Activated B cell treated with CpG ODN at 0.5 μM for 24 hours (primary cell): ENCODE results near the gene PAMR1. TPM values are rescaled to one million over a fixed set of nuclear protein-coding genes. Genes with fewer than 3 reads are reported as not detected.

Experiments
- ATAC-seq: fragments of 200-7000 bp; cut with Tn5 transposase; one replicate; pipeline ENCODE4 v1.10.0; 2021; ENCODE audit warnings: low read depth, mild to moderate bottlenecking, moderate library complexity
- CTCF ChIA-PET: fragments of 350-600 bp; sonication (Branson Sonifier 250); formaldehyde crosslinking; loops from one replicate; lab custom pipeline; 2021; ENCODE audit warnings: antibody characterized with exemption; lab: Charles Lee
- POLR2A ChIA-PET: fragments of 350-600 bp; sonication (Branson Sonifier 250); formaldehyde crosslinking; loops from one replicate; lab custom pipeline; 2021; ENCODE audit warnings: antibody characterized with exemption; lab: Charles Lee
- DNase-seq: peaks from one replicate; pipeline ENCODE4 v3.0.0; 2022
- H3K27ac Mint-ChIP-seq: one replicate; pipeline ENCODE4 v1.8.0; 2020; ENCODE audit warnings: mixed read lengths
- H3K27me3 Mint-ChIP-seq: one replicate; pipeline ENCODE4 v1.8.0; 2021; ENCODE audit warnings: mixed read lengths
- H3K36me3 Mint-ChIP-seq: one replicate; pipeline ENCODE4 v1.8.0; 2021; ENCODE audit warnings: low read depth, mixed read lengths
- H3K4me1 Mint-ChIP-seq: one replicate; pipeline ENCODE4 v1.8.0; 2021; ENCODE audit warnings: mixed read lengths
- H3K4me3 Mint-ChIP-seq: one replicate; pipeline ENCODE4 v1.8.0; 2020; ENCODE audit warnings: mild to moderate bottlenecking, mixed read lengths
- H3K9me3 Mint-ChIP-seq: one replicate; pipeline ENCODE4 v1.8.0; 2020; ENCODE audit warnings: mixed read lengths
- CTCF ChIP-seq: fragments of 200-600 bp; IDR thresholded peaks from one replicate; pipeline ENCODE4 v1.8.0; 2022; ENCODE audit warnings: antibody characterized with exemption, mild to moderate bottlenecking
- intact Hi-C: fragments of 100-400 bp; cut with micrococcal nuclease; formaldehyde crosslinking; loops from one replicate; pipeline ENCODE4 v1.15.1; 2024
- total RNA-seq: library from RNA; stranded (reverse); gene quantifications from 2 replicates; pipeline ENCODE4 v1.2.3, GENCODE V29; 2022

PAMR1 gene
- total RNA-seq, 1 donor from 2014 or later, result not detected

- ATAC-seq (no peak), DNase-seq (no peak)
- Mint-ChIP-seq H3K27me3 (peaks cover 36% of the 10 kb centered on the region), H3K4me3 (no peak overlapping the region), H3K27ac (no peak overlapping the region), H3K4me1 (no peaks in the 10 kb centered on the region), H3K36me3 (no peaks in the 10 kb centered on the region), H3K9me3 (peaks cover 7% of the 10 kb centered on the region)
- ChIA-PET CTCF (no interaction called here), POLR2A (no interaction called here)
- intact Hi-C loops, result no loop called here
- TF ChIP-seq CTCF, result no peak
These were observed 50.7 kb downstream of the PAMR1 start for GRCh38 chr11:35474688-35475087.

- peaks cover 34% of the 10 kb centered on the region for H3K27me3 Mint-ChIP-seq
- no peaks in the 10 kb centered on the region for H3K36me3 Mint-ChIP-seq
- H3K4me3 Mint-ChIP-seq, result no peak overlapping the region
- intact Hi-C loops, result no loop called here
- ChIA-PET CTCF (no interaction called here), POLR2A (no interaction called here)
- no peaks in the 10 kb centered on the region for H3K4me1 Mint-ChIP-seq
- DNase-seq (no peak), ATAC-seq (no peak)
- TF ChIP-seq CTCF, result no peak
- no peak overlapping the region for H3K27ac Mint-ChIP-seq
- H3K9me3 Mint-ChIP-seq, result peaks cover 7% of the 10 kb centered on the region
These were observed 51.5 kb downstream of the PAMR1 start for GRCh38 chr11:35473795-35474374.

GRCh38 chr11:35470616-35471015 lies 54.8 kb downstream of the PAMR1 start:
- Mint-ChIP-seq H3K27me3 (peaks cover 30% of the 10 kb centered on the region), H3K27ac (no peak overlapping the region), H3K4me1 (no peaks in the 10 kb centered on the region), H3K36me3 (no peaks in the 10 kb centered on the region), H3K9me3 (no peaks in the 10 kb centered on the region), H3K4me3 (no peak overlapping the region)
- ATAC-seq (no peak), DNase-seq (no peak)
- ChIA-PET POLR2A (no interaction called here), CTCF (interaction anchor here (1.5 kb wide), 1 partner anchor 15 kb away, joined by 3 read pairs; no protein-coding TSS in a partner anchor)
- intact Hi-C loops, result no loop called here
- no peak for TF ChIP-seq CTCF

GRCh38 chr11:35466058-35466457 lies 59.4 kb downstream of the PAMR1 start:
- no peak overlapping the region for H3K27ac Mint-ChIP-seq
- ATAC-seq (no peak), DNase-seq (no peak)
- ChIA-PET POLR2A (no interaction called here), CTCF (no interaction called here)
- no peaks in the 10 kb centered on the region for H3K4me1 Mint-ChIP-seq
- no peaks in the 10 kb centered on the region for H3K36me3 Mint-ChIP-seq
- no peak for TF ChIP-seq CTCF
- intact Hi-C loops, result no loop called here
- H3K27me3 Mint-ChIP-seq, result peaks cover 32% of the 10 kb centered on the region
- H3K4me3 Mint-ChIP-seq, result no peak overlapping the region
- no peaks in the 10 kb centered on the region for H3K9me3 Mint-ChIP-seq

- Mint-ChIP-seq H3K4me3 (no peak overlapping the region), H3K27me3 (peaks cover 28% of the 10 kb centered on the region), H3K9me3 (no peaks in the 10 kb centered on the region), H3K27ac (no peak overlapping the region), H3K4me1 (no peaks in the 10 kb centered on the region), H3K36me3 (no peaks in the 10 kb centered on the region)
- CTCF ChIA-PET, result no interaction called here
- ATAC-seq (no peak), DNase-seq (no peak)
- intact Hi-C loops, result no loop called here
- no peak for TF ChIP-seq CTCF
- POLR2A ChIA-PET, result no interaction called here
These were observed 61.1 kb downstream of the PAMR1 start for GRCh38 chr11:35464308-35464707.
